Amygdala (tissue), 56 donors: Measurements from ENCODE around the gene S100A9.
A peak's percentile ranks its signal among the peaks of the same experiment; 100 is the strongest.
"Not testable (repeated sequence)": the region's sequence is repeated elsewhere in the genome, so short reads cannot be mapped to it uniquely, and the experiment has no call there.

Experiments
- DNase-seq, 56 donors: peaks; one replicate each; lab custom pipeline; 2025; lab: John Stamatoyannopoulos, UW

Gene S100A9

GRCh38 chr1:153402226-153402625, 44.6 kb downstream of the S100A9 start:
- no peak for DNase-seq

DNA sequence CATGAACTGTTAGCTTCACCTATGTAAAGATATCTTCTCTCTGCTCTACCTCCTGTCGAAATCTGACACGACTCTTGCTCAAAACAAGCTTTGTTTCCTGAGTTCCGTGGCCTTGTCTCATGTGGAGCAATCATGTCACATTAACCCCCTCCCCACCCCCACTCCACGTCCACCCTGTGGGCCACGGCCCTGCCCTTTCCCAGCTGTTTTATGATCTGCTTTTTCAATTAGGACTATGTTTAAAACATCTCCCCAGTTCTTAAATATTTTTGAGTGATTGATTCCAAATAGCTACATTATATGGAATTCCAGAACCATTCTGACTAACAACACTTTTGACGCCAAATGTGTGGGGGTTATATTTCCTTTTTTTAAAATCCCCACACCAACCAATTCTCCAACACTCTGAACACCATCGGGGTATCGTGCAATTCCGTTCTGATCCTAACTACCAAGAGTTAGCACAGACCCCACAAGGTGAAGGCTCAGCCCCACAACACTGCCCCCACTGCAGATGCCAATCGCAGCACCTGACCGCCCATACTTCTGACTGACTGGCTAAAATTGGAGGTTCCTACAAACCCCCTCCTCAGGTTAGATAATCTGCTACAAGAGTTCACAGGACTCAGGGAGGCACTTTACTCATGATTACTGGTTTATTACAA, 45.9 kb downstream of the S100A9 start:
- DNase-seq, result no peak

DNA sequence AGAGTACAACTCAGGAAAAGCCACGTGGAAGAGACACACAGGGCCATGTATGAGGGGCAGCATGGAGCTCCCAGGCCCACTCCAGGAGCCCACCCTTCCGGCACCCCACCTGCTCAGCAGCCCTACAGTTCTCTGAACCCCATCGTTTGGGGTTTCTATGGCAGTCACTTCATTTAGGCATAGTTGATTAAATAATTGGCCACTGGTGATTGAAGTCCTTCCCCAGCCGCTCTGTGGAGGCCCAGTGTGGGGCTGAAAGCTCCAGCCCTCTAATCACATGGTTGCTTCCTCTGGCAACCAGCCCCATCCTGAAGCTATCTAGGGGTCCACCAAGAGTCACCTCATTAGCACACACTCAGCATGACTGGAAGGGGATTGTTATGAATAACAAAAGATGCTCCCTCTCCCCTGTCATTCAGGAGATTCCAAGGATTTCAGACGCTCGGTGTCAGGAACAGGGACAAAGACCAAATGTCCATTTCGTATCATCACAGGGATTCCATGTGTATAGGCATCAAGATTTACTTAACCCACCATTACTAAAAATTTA, 46.5 kb downstream of the S100A9 start:
- DNase-seq, result no peak

GRCh38 chr1:153404768-153405167, 47.1 kb downstream of the S100A9 start:
- peak in 3 of 56 donors; percentile 4 to 11 (median 7) for DNase-seq

- not testable (repeated sequence) for DNase-seq
Observed at GRCh38 chr1:153405825-153406599, 48.4 kb downstream of the S100A9 start.

DNA sequence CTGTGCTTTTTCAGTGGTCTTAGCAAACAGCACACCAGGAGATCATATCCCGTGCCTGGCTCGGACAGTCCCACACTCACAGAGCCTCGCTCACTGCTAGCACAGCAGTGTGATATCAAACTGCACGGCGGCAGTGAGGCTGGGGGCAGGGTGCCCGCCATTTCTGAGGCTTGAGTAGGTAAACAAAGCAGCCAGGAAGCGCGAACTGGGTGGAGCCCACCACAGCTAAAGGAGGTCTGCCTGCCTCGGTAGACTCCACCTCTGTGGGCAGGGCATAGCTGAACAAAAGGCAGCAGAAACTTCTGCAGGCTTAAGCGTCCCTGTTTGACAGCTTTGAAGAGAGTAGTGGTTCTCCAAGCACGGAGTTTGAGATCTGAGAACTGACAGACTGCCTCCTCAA, 49.6 kb downstream of the S100A9 start:
- DNase-seq, result not testable (repeated sequence)
